Measurements from ENCODE around the gene P3R3URF. TPM values are rescaled to one million over a fixed set of nuclear protein-coding genes. Genes with fewer than 3 reads are reported as not detected.

Gene P3R3URF
- total and polyA plus RNA-seq, 9 of the 15 experiments (the other 6 are each of a cell fraction or from before 2014, with no cell fraction given), result not detected

- H3K9me1 ChIP-seq (ENCODE audit: control insufficient read depth, insufficient read depth, low read length), result peaks cover 5% of the 10 kb centered on the region
- peaks cover 42% of the 10 kb centered on the region for H3K36me3 ChIP-seq (ENCODE audit: control insufficient read depth, insufficient read depth, low read length)
- no peak overlapping the region for H3K4me3 ChIP-seq
- FAIRE-seq (no peak), DNase-seq (ENCODE audit: extremely low read depth in 1 of 4, low spot score in 3 of 4) (no peak), ATAC-seq (no peak)
- H3K27ac ChIP-seq (ENCODE audit: extremely low read depth, low read depth, low read length), result no peak overlapping the region
- H3K9me3 ChIP-seq (replicated peaks; ENCODE audit: control insufficient read depth, insufficient read depth, low read depth, low read length), result no peaks in the 10 kb centered on the region
- intact Hi-C loops (cut with micrococcal nuclease), result no loop called here
- CTCF ChIA-PET (ENCODE audit: low intra/inter-chr PET ratio), result no interaction called here
- in situ Hi-C loops (cut with MboI), result loop anchor here (25.0 kb wide), 1 partner anchor 550 kb away; no protein-coding TSS in a partner anchor
- WGBS (ENCODE audit: insufficient coverage, low coverage, missing lambda C conversion rate), result 87% methylated on average over 8 of the region's 8 CpGs
- 0 out of 4 replicates have a peak overlapping the region, but pooled peaks of 1 of the 2 experiments have one; percentile 19 for H3K9ac ChIP-seq (ENCODE audit: insufficient read depth in 1 of 2, low read depth in 2 of 2, low read length in 2 of 2)
- no peaks in the 10 kb centered on the region; the same call in 1 of the 2 replicates for H4K20me1 ChIP-seq (replicated peaks; ENCODE audit: control insufficient read depth, insufficient read depth, low read length)
- no peaks in the 10 kb centered on the region for H3K79me2 ChIP-seq (ENCODE audit: control insufficient read depth, insufficient read depth, low read length)
- H2AFZ ChIP-seq (ENCODE audit: low read depth, low read length), result no peak overlapping the region
- no peaks in the 10 kb centered on the region for H3K27me3 ChIP-seq (ENCODE audit: control insufficient read depth in 2 of 2, insufficient read depth in 2 of 2, low read length in 2 of 2)
- no TSS peak for BruUV-seq (replicated peaks)
- peaks cover 8 to 11% of the 10 kb centered on the region in 2 experiments; a peak in 3 of 5 replicates for H3K4me1 ChIP-seq (replicated peaks in 1 of 2; ENCODE audit: control insufficient read depth in 2 of 2, insufficient read depth in 2 of 2, low read length in 2 of 2)
- POLR2A ChIA-PET, result interaction anchor here (0.6 to 1.7 kb wide), 4 partner anchors 8 to 134 kb away, joined by 3 to 7 read pairs (median 3); partner anchors contain the start of gene TSPAN1
- H3K4me2 ChIP-seq (ENCODE audit: insufficient read depth, low read length), result no peak overlapping the region
- no peak for TF ChIP-seq BMI1 (IDR thresholded peaks at IDR 0.05; ENCODE audit: low read length)
- no peak for TF ChIP-seq ETV6 (IDR thresholded peaks at IDR 0.05; ENCODE audit: borderline replicate concordance in 1 of 2, low read depth in 2 of 2, low read length in 1 of 2)
- no peak for TF ChIP-seq ETV6 (CRISPR knock-in tag; IDR thresholded peaks at IDR 0.05; ENCODE audit: borderline replicate concordance)
- no peak for TF ChIP-seq HMG20A (CRISPR knock-in tag; conservative IDR thresholded peaks at IDR 0.05)
- no peak for TF ChIP-seq SMARCA4 (IDR thresholded peaks at IDR 0.05)
- TF ChIP-seq FOXJ3 (CRISPR knock-in tag; IDR thresholded peaks at IDR 0.05), result no peak
- TF ChIP-seq LCOR (CRISPR knock-in tag; IDR thresholded peaks at IDR 0.05), result no peak
- TF ChIP-seq UBTF (IDR thresholded peaks at IDR 0.05; ENCODE audit: borderline replicate concordance in 1 of 2, low read depth in 2 of 2, low read length in 2 of 2), result no peak
- TF ChIP-seq ZNF165 (CRISPR knock-in tag; IDR thresholded peaks at IDR 0.05; ENCODE audit: borderline replicate concordance), result no peak
- TF ChIP-seq MYC (IDR thresholded peaks at IDR 0.05; ENCODE audit: low read depth, low read length), result no peak
- TF ChIP-seq MYC (CRISPR knock-in tag; IDR thresholded peaks at IDR 0.05; ENCODE audit: borderline replicate concordance, low read depth), result no peak
- no peak for TF ChIP-seq ZNF507 (tag; conservative IDR thresholded peaks at IDR 0.05)
- TF ChIP-seq ATF4 (CRISPR knock-in tag; IDR thresholded peaks at IDR 0.05), result no peak
- TF ChIP-seq TRIM25 (IDR thresholded peaks at IDR 0.05; ENCODE audit: borderline replicate concordance), result no peak
- no peak for TF ChIP-seq TAF9B (IDR thresholded peaks at IDR 0.05; ENCODE audit: partially characterized antibody)
- TF ChIP-seq NEUROD1 (IDR thresholded peaks at IDR 0.05; ENCODE audit: borderline replicate concordance, low read depth, low read length, partially characterized antibody), result no peak
- no peak for TF ChIP-seq MECOM (CRISPR knock-in tag; IDR thresholded peaks at IDR 0.05)
- no peak for TF ChIP-seq ZNF551 (CRISPR knock-in tag; IDR thresholded peaks at IDR 0.05)
- no peak for TF ChIP-seq HLTF (IDR thresholded peaks at IDR 0.05)
These were observed 11.0 kb upstream of the P3R3URF start for GRCh38 chr1:46187106-46187869.
